ENCODE results near the gene ASIC4.

The ASIC4 gene

DNA sequence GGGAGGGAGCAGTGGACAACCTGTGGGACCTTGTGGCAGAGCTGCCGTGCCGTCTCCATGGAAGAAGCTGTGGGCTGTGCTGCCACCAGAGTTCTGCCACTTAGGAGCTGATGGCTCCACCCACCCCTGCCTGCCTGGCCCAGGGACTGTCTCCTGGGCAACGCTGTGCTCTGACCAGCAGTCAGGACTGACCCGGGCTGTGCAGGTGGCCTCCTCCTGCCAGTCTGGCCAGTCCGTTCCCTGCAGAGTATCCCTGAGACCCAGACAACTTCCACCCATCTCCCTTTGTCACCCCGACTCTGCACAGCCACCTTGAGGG, 12.8 kb downstream of the ASIC4 start:
- no peak for DNase-seq (ENCODE audit: low read depth)
- H3K4me3 ChIP-seq (ENCODE audit: low read depth, low read length): no peak overlapping the region

DNA sequence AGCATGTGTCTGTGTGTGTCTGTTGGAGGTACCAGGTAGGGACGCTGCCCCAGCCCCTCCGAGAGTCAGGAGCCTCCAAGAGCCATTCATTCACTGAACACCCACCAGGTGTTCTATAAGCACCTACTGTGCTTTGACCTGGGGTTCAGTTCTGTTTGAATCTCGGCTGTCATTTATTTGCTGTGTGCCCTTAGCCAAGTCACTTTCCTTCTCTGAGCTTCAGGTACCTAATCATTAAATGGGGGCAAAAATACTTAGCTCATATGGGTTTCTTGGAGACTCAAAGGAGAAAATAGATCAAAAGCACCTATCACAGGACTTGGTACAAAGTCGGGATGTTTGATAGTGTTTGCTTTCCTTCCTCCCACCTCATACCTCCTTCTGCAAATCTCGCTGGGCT, 13.2 kb downstream of the ASIC4 start:
- no peak overlapping the region for H3K4me3 ChIP-seq (ENCODE audit: low read depth, low read length)
- DNase-seq (ENCODE audit: low read depth): no peak

DNA sequence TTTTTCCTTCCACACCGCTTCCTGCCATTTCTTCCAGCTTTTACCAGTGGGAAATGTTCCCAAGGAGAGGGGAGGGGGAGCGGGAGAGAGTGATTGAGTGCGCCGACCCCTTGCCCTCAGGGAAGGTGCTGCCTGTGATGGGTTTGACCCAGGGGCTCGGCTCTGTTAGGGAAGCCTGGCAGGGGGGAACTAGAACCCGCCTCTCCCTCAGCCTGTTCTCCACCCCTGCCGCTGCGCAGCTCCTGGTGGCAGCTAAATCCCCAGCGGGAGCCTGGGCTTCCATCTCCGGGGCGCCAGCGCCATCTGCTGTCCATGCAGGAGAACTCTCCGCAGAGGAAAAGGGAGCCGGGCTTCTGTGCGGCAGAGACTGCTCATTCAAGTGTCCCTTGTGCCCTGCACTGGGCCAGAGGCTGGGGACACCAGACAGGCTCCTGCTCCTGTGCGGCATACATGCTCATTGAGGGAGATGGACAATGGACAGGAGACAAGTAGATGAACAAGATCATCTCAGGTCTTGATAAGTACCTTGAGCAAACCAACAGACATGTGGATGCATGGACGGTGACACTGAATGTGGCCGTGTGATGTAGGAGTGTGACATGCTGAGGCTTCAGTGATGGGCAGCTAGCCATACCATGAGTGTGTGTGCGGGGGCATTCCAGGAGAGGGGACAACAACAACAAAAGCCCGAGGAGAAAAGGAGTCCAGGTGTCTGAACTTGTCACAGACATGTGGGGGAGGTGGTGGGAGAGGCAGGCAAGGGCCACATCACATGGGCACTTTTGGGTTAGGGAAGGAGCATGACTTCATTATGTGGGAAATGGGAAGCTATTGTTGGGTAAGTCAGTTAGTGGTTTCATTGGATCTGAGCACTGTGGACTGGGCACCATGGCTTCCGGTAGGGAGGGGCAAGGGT, 16.0 kb downstream of the ASIC4 start:
- peak overlapping the region; percentile 31 for H3K4me3 ChIP-seq (ENCODE audit: low read depth, low read length)

DNA sequence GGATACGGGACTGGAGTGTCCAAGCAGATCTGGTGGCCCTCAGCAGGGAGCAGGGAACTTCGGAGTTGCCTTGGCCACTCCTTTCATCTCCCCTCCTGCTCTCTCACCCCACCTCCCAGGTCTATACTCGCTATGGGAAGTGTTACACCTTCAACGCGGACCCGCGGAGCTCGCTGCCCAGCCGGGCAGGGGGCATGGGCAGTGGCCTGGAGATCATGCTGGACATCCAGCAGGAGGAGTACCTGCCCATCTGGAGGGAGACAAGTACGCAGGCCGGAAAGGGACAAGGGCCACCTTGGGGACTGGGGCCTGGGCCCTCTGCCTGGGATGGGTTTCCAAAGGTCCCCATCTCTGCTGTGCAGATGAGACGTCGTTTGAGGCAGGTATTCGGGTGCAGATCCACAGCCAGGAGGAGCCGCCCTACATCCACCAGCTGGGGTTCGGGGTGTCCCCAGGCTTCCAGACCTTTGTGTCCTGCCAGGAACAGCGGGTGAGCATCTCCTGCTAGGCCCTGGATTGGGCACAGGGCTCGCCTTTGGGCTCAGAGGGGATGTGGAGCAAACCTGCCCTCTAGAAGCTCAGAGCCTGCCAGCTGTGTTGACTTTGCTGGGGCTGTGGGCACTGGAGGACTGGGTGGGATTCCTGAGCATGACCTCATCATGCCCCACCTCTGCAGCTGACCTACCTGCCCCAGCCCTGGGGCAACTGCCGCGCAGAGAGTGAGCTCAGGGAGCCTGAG, 17.5 kb downstream of the ASIC4 start:
- no peak for DNase-seq (ENCODE audit: low read depth)
- no peak overlapping the region for H3K4me3 ChIP-seq (ENCODE audit: low read depth, low read length)

More for the DNA sequence above, 16.0 kb downstream of the ASIC4 start:
- DNase-seq (ENCODE audit: low read depth): peak; percentile 45

DNA sequence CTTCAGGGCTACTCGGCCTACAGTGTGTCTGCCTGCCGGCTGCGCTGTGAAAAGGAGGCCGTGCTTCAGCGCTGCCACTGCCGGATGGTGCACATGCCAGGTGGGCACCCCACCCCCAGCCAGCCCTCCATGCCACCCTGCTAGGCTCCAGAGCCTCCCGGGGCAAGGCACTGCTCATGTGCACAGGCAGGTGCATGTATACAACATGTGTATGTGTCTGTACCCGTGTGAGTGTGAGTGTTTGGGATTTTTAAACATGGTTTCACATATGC, 18.0 kb downstream of the ASIC4 start:
- DNase-seq (ENCODE audit: low read depth): no peak

DNA sequence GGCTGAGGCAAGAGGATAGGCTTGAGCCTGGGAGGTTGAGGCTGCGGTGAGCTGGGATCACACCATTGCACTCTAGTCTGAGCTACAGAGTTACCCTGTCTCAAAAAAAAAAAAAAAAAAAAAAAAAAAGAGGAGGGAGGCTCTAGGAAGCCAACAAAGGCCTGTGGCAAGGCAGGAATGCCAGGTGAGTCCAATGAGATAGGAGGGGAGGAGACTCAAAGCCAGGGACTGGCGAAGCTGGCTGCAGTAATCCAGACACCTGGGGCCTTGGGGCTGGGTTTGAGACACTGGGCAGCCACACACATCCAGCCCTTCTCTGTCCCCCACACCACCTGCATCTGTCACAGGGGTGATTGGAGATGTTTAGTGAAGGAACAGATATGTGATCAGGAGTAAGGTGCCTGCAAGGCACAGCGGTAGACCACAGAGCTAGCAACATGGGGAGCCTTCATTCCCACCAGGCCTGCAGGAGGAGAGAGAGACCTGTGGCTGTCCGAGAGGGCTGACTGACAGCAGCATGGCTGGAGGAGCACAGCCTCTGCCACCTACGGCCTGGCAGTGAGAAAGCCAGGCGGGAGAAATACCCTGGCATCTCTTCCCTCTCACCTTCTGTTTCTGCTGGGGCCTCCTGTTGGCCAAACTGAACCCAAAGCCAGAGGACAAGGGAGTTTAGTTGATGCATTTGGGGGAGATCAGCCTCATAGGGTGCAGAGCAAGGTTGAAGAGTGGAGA, 19.8 kb downstream of the ASIC4 start:
- DNase-seq (ENCODE audit: low read depth): no peak
- no peak overlapping the region for H3K4me3 ChIP-seq (ENCODE audit: low read depth, low read length)

More for the DNA sequence above, 18.0 kb downstream of the ASIC4 start:
- H3K4me3 ChIP-seq (ENCODE audit: low read depth, low read length): no peak overlapping the region

DNA sequence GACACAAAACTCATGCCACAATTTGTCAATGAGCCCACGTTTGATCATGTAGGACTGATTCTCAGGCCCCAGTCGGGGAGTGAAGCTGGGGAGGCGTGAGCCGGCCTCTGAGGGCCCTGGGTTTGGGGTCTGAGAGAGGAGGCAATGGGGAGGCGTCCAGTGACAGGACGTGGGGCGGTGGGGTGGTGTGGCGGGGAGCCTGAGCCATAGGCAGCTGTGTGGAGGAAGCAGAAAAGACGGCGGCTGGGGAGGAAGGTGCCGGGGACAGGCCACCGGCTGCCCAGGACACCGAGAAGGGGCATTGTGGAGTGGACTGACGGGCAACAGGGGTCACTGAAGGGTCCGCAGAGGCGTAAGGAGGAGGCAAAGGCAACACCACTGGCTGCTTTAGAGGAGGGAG, 22.1 kb downstream of the ASIC4 start:
- no peak overlapping the region for H3K4me3 ChIP-seq (ENCODE audit: low read depth, low read length)
- DNase-seq (ENCODE audit: low read depth): no peak

DNA sequence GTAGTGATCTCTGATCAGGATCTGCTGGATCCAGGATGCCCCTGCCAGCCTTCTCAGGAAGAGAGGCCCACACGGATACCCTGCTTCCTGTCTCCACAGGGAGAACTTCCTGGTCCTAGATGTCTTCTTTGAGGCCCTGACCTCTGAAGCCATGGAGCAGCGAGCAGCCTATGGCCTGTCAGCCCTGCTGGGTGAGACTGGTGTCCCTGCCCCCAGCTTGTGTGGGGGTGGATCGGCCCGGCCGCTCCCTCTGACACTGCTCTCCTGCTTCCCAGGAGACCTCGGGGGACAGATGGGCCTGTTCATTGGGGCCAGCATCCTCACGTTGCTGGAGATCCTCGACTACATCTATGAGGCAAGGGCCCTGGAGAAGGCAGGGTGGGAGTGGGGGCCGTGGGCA, 22.7 kb downstream of the ASIC4 start:
- H3K4me3 ChIP-seq (ENCODE audit: low read depth, low read length): no peak overlapping the region
- no peak for DNase-seq (ENCODE audit: low read depth)

DNA sequence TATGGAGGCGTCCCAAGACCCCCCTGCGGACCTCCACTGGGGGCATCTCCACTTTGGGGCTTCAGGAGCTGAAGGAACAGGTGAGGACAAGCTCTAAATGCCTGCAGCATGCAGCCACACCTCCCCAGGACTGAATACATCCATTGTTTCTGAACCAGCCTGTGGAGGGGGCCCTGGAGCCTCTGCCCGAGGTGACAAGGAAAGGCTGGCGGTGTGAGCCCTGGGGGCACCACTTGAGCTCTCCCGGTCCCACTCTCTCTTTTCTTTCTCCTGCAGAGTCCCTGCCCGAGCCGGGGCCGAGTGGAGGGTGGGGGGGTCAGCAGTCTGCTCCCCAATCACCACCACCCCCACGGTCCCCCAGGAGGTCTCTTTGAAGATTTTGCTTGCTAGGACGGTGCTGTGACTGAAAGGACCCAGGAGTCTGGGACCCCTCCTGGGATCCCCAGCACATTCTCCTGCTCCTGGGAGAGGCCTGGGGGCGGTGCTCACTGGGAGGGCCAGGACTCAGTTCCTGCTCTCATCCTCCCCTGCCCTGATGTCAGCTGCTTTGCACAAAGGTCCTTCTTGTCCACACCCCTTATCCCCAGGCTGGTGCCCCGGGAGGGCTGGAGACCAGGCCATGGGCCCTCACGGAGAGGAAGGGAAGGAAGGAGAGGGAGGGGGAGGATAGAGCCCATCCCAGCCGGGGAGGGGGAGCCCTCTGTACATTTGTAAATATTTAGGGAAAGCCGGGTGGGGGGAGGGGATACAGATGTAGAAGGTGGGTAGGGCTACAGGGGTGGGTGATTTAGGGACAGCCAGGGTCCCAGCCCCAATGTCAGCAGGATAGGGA, 23.6 kb downstream of the ASIC4 start:
- H3K4me3 ChIP-seq (ENCODE audit: low read depth, low read length): no peak overlapping the region
- DNase-seq (ENCODE audit: low read depth): no peak

DNA sequence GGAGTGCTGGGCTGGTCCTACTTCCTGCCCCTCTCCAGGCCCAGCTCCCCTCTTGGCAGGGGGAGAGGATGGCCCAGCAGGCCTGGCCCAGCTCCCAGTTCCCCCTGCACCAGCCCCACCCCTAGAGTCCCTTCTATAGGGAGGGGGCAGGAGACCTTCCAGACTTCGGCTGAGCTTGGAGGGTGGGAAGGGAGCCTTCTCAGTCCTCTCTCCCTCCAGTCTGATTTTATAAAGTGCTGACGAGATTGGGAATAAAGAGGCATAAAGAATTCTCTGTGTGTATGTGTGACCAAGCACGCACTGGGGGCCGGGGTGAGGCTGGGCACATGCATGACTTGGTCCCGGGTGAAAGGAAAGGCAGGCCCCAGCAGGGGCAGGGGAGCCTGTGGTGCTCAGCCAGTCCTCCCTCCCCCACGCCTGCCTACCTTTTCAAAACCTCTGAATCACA, 24.2 kb downstream of the ASIC4 start:
- DNase-seq (ENCODE audit: low read depth): no peak
- no peak overlapping the region for H3K4me3 ChIP-seq (ENCODE audit: low read depth, low read length)

DNA sequence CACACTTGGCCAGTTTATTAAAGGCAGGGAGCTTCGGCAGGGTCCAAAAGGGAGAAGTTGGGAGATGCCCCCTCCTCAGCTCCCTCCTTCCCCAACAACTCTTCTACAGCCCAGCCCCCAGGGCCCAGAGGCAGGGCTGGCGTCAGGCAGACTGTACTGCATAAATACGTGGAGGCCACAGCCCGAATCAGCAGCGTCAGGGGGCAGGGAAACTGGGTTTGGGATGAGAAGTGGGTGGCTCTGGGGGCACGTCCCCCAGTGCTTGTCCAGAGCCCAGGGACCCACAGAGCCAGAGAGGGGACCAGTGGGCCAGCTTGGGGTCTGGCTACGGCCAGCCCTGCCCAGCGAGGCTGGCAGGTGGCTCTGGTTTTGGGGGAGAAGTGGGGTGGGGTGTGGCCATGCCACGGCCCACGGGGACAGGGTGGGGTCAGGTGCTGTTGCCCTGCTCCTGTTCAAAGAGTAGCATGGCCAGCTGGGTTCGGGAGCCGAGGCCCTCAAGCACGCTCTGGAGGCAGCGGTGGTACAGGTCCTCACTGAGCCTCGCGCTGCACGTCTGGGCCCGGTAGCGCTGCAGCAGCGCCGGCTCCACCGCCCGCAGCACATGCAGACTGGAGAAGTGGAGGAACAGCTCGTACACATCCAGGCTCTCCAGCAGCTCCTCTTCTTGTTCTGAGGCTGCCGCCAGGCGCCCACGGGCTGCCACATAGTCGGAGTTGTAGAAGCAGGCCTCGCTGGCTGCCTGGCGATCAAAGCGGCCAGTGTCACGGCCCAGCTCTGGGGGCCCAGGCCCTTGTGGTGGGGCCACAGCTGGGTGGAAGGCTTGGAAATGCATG, 24.9 kb downstream of the ASIC4 start:
- DNase-seq (ENCODE audit: low read depth): no peak
- H3K4me3 ChIP-seq (ENCODE audit: low read depth, low read length): no peak overlapping the region

DNA sequence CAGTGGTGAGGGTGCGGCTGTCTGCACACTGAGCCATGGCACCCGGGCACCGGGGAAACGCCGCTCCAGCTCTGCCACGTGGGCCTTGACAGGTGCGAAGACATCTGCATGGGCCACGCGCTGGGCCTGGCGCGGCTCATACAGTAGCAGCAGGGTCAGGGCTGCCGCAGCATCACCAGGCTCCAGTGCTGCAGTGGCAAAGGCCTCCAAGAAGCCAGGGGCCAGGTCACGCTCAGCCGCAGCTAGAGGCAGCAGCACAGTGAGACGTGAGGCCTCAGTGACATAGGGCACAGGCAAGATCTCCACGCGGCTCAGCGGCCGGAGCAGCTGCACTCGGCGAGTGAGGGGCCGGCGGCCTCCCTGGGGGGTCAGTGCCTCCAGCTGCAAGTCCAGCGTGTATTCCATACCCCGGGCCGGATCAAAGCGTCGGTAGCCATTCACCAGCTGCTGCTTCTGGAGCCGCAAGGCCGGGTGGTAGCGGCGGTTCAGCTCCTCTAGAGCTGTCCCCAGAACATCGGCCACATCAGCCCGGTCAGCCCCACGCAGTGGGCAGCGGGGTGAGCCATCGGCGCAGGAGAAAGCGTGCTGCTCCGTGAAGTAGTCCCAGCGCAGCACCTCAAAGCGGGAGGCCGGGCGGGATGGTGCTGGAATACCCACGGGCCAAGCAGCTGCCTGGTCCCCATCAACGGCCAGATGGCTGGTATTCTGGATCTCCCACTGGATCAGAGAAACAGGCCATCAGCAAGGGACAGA, 25.8 kb downstream of the ASIC4 start:
- no peak overlapping the region for H3K4me3 ChIP-seq (ENCODE audit: low read depth, low read length)
- no peak for DNase-seq (ENCODE audit: low read depth)

DNA sequence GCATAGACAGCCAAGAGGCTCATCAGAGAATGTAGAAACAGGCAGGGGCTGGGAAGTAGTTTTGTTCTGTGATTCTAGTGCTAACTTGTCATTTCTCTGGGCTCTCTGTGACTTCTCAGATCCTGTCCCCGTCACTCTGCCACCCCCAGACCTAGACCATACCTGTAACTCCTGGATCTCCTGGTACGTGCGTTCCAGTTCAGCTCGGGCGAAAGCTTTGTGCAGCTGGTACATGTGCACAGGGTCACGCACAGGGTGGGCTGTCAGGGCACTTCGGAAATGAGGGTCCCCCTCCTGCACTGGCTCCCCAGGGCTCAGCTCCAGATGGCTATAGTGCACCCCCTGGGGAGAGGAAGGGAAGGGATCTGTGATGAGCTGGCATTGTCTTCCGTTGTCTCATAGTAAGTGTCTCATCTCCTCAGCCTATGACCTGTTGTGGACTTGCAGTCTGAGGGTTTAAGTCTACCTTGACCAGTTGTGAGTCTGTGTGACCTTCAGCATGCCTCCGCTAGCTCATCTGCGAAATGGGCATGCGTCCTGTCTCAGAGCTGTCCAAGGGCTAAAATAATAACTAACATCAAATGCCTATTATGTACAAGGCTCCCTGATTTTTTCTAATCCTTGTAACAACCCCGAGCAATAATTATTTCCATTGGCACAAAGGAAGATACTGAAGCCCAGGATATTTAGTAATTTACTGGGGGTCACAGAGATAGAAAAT, 26.7 kb downstream of the ASIC4 start:
- H3K4me3 ChIP-seq (ENCODE audit: low read depth, low read length): no peak overlapping the region
- no peak for DNase-seq (ENCODE audit: low read depth)

DNA sequence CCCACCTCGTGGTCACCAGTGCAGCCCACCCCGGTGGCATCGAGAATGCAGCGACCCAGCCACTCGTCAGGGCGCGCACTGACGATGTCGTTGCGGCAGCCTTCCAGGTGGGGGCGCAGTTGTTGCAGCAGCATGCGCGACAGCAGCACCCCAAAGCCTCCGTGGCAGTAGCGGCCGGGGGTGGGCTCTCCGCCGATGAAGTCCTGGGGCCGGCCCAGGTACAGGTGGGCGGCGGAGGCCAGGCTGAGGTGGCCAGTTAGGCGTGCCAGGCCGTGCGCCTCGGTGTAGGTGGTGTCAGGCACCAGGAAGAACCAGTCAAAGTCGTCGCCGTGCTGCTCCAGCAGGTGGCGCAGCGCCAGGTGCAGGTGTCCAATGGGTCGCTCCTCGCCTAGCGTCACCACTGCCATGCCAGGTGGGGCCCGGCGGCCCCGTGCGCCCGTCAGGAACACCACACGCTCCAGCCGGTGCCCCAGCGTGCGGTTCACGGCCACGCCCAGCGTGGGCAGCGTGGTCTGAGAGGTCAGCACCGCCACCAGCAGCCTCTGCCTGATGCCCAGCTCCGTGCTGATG, 27.4 kb downstream of the ASIC4 start:
- H3K4me3 ChIP-seq (ENCODE audit: low read depth, low read length): peak overlapping the region; percentile 88
- no peak for DNase-seq (ENCODE audit: low read depth)

DNA sequence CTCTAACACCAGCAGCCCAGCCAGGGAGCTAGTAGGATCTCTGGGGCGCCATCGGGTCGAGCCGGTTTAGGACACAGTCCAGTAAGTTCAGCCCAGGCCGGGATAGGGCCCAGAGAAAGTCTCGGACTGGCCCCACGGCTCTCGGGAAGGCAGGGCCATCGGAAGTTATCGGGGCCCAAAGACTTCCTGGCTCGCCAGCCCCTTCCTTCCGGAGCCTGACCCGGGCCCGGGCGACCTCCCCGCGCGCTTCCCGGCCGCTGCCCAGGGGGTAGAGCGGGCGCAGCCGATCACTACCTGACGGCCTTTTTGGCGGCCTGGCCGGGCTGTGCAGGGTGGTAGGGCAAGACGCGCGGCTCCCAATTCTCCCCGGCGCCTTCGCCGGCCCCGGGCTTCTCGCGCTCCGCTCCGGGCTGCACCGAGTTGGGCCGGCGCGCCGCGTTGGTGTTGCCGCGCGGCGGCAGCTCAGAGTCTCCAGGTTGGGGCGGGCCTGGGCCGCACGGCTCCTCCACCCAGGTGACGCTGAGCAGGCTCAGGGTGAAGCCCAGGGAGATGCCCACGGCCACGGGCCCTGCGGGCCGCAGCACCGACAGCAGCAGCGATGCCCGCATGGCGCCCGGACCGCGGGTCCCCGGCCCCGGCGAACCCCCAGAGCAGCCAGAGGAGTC, 28.8 kb downstream of the ASIC4 start:
- peak overlapping the region; percentile 88 for H3K4me3 ChIP-seq (ENCODE audit: low read depth, low read length)
- DNase-seq (ENCODE audit: low read depth): no peak

DNA sequence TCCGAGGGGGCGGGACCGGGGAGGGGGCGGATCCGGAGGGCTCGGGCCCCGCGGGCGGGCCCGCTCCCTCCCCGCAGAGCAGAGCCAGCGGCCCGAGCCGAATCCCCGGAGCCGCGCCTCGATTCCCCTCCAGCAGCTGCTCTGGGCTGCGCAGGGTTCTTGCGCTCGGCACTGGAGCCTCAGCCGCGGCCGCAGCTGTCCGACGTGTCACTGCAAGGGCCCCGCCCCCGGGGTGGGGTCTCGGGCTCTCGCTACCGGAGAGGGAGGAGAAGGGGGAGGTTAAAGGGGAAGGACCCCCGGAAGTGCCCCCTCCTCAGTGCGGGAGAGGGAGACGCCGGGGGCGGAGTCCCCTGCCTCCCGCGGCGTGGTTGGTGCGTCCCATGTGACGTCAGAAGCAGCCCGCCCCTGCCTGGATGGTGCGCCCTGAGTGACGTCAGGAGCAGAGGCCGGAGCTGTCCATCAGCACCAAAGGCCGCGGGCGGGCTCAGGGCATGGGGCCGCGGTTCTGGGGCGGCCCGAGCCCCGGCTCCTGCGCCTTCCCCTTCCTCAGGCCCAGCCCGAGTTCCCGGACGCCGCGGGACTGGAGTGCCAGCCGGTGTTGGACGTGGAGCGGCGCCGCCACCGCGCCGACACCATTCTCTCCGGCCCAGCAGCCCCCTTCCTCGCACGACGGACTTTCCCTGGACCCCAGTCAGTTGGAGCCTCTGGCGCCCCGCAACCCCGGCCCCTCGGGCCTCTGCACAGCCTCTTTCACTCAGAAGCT, 29.5 kb downstream of the ASIC4 start, which contains the start of the genes CHPF and TMEM198:
Gene CHPF (minus strand): TSS at position 214 of the 763 bp plus-strand sequence. CDS start 271 bp downstream, outside the sequence.
Gene TMEM198 (plus strand): TSS at position 433 of the 763 bp plus-strand sequence. CDS start 700 bp downstream, outside the sequence.
- DNase-seq (ENCODE audit: low read depth): peak; percentile 94
- peak within 1 kb of the TSS; percentile 88 for H3K4me3 ChIP-seq (ENCODE audit: low read depth, low read length)

Measured in skeletal muscle cell (primary cell).